MM.1S (cell line): ENCODE measurements around the gene MEGF11.

Experiments used
- DNase-seq: peaks from one replicate; pipeline ENCODE4 v3.0.0-alpha.2; 2015
- H2AFZ ChIP-seq: fragments of 300-600 bp; sonication (generic); 2 replicates; pipeline ENCODE4 v1.6.0; 2016; ENCODE audit warnings: antibody characterized with exemption, low read length
- H3F3A ChIP-seq: fragments of 300-600 bp; sonication (generic); 2 replicates; pipeline ENCODE4 v1.6.1; 2016; ENCODE audit warnings: mild to moderate bottlenecking, antibody characterized with exemption, low read length, moderate library complexity, mixed read lengths; ENCODE audit not compliant: insufficient read depth
- H3K27ac ChIP-seq: fragments of 300-600 bp; sonication (generic); 2 replicates; pipeline ENCODE4 v1.5.1; 2016; ENCODE audit warnings: mild to moderate bottlenecking, low read length
- H3K27me3 ChIP-seq: fragments of 300-600 bp; sonication (generic); replicated peaks from 2 replicates; pipeline ENCODE4 v1.6.0; 2016; ENCODE audit warnings: low read length; ENCODE audit not compliant: insufficient read depth
- H3K36me3 ChIP-seq: fragments of 300-600 bp; sonication (generic); replicated peaks from 2 replicates; pipeline ENCODE4 v1.6.1; 2016; ENCODE audit warnings: mild to moderate bottlenecking, low read length, mixed read lengths; ENCODE audit not compliant: insufficient read depth
- H3K4me1 ChIP-seq: fragments of 300-600 bp; sonication (generic); 2 replicates; pipeline ENCODE4 v1.6.1; 2016; ENCODE audit warnings: low read length, mixed read lengths
- H3K4me2 ChIP-seq: fragments of 300-600 bp; sonication (generic); 2 replicates; pipeline ENCODE4 v1.6.0; 2016; ENCODE audit warnings: low read depth, low read length
- H3K4me3 ChIP-seq: fragments of 300-600 bp; sonication (generic); 2 replicates; pipeline ENCODE4 v1.5.1; 2016; ENCODE audit warnings: low read length, mixed read lengths
- H3K79me2 ChIP-seq: fragments of 300-600 bp; sonication (generic); 2 replicates; pipeline ENCODE4 v1.6.1; 2016; ENCODE audit warnings: mixed run types, low read length, mixed read lengths
- H3K9ac ChIP-seq: fragments of 300-600 bp; sonication (generic); 2 replicates; pipeline ENCODE4 v1.6.1; 2016; ENCODE audit warnings: low read length, mixed read lengths
- H3K9me2 ChIP-seq: fragments of 300-600 bp; sonication (generic); replicated peaks from 2 replicates; pipeline ENCODE4 v1.6.1; 2016; ENCODE audit warnings: mild to moderate bottlenecking, low read length, mixed read lengths; ENCODE audit not compliant: insufficient read depth
- H3K9me3 ChIP-seq: fragments of 300-600 bp; sonication (generic); replicated peaks from 2 replicates; pipeline ENCODE4 v1.6.1; 2016; ENCODE audit warnings: mild to moderate bottlenecking, low read length, mixed read lengths; ENCODE audit not compliant: insufficient read depth
- H4K20me1 ChIP-seq: fragments of 300-600 bp; sonication (generic); 2 replicates; pipeline ENCODE4 v1.6.1; 2016; ENCODE audit warnings: mild to moderate bottlenecking, low read length, moderate library complexity, mixed read lengths; ENCODE audit not compliant: insufficient read depth
- EZH2 ChIP-seq: fragments of 300-600 bp; sonication (generic); optimal IDR thresholded peaks from 2 replicates; pipeline ENCODE3; 2017; ENCODE audit warnings: low read depth, mild to moderate bottlenecking, antibody characterized with exemption, low read length, mixed read lengths
- EZH2phosphoT487 ChIP-seq: fragments of 300-600 bp; sonication (generic); IDR thresholded peaks from 2 replicates; pipeline ENCODE4 v1.6.1; 2018; ENCODE audit warnings: antibody characterized with exemption, low read length
- TF ChIP-seq, protein P1 (sequence below): fragments of 300-600 bp; sonication (generic); IDR thresholded peaks from 2 replicates; pipeline ENCODE4 v1.5.1; 2016; ENCODE audit warnings: antibody characterized with exemption, low read length, mixed read lengths

Gene MEGF11

DNA sequence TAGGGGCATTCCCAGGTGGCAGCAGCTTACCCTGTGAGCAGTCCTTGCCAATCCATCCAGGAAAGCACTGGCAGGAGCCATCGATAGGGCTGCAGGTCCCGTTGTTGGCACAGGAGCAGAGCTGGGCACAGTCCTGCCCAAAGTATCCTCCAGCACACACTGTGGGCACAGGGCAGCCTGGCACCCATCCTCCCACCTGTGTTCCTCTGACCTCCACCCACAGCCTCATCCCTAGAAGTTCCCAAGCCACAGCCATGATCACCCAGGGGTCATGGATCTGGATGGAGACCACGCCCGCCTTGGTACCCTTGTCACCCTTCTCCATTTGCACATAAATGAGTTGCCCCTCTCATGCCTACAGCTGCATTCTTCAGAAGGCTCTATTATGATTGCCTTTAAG is 335.6 kb downstream of the MEGF11 start:
- TF ChIP-seq EZH2, result no peak
- TF ChIP-seq, protein P1, sequence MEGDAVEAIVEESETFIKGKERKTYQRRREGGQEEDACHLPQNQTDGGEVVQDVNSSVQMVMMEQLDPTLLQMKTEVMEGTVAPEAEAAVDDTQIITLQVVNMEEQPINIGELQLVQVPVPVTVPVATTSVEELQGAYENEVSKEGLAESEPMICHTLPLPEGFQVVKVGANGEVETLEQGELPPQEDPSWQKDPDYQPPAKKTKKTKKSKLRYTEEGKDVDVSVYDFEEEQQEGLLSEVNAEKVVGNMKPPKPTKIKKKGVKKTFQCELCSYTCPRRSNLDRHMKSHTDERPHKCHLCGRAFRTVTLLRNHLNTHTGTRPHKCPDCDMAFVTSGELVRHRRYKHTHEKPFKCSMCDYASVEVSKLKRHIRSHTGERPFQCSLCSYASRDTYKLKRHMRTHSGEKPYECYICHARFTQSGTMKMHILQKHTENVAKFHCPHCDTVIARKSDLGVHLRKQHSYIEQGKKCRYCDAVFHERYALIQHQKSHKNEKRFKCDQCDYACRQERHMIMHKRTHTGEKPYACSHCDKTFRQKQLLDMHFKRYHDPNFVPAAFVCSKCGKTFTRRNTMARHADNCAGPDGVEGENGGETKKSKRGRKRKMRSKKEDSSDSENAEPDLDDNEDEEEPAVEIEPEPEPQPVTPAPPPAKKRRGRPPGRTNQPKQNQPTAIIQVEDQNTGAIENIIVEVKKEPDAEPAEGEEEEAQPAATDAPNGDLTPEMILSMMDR, result no peak
- no peak for TF ChIP-seq EZH2phosphoT487
- H3K4me2 ChIP-seq, result no peak overlapping the region

DNA sequence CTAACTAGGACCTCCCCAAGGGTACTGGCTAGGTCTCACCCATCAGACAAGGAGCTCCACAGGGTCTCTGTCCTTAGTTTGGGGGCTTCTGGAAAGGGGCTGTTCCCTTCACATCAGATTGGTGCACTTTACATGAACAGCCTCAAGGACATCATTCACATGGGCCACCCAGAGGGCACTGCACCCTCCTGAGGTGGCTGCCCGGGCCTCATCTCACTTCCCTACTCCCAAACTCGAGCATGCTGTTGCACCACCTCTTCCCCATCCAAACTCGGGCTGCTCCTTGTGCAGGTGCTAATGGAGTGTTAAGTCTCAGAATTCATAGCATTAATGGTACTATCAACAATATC is 336.2 kb downstream of the MEGF11 start:
- Histone ChIP-seq H3K9ac (no peak overlapping the region), H3K9me3 (no peaks in the 10 kb centered on the region), H3K27me3 (no peaks in the 10 kb centered on the region), H4K20me1 (no peaks in the 10 kb centered on the region), H3K36me3 (no peaks in the 10 kb centered on the region), H3K79me2 (no peaks in the 10 kb centered on the region), H3K9me2 (no peaks in the 10 kb centered on the region), H3K27ac (no peak overlapping the region), H3K4me3 (no peak overlapping the region), H3K4me2 (no peak overlapping the region), H3K4me1 (no peaks in the 10 kb centered on the region), H2AFZ (no peak overlapping the region), H3F3A (no peaks in the 10 kb centered on the region)
- TF ChIP-seq EZH2phosphoT487 (no peak), EZH2 (no peak)
- TF ChIP-seq, protein P1, result no peak
- DNase-seq, result no peak

More for the DNA sequence above, 335.6 kb downstream of the MEGF11 start:
- no peaks in the 10 kb centered on the region for H3F3A ChIP-seq
- H3K9me3 ChIP-seq, result no peaks in the 10 kb centered on the region
- H3K4me3 ChIP-seq, result no peak overlapping the region
- H3K79me2 ChIP-seq, result no peaks in the 10 kb centered on the region
- no peaks in the 10 kb centered on the region for H3K27me3 ChIP-seq
- no peaks in the 10 kb centered on the region for H3K4me1 ChIP-seq
- no peaks in the 10 kb centered on the region for H3K36me3 ChIP-seq
- H2AFZ ChIP-seq, result no peak overlapping the region
- no peak overlapping the region for H3K27ac ChIP-seq
- no peaks in the 10 kb centered on the region for H4K20me1 ChIP-seq
- H3K9ac ChIP-seq, result no peak overlapping the region
- H3K9me2 ChIP-seq, result no peaks in the 10 kb centered on the region
- DNase-seq, result no peak

DNA sequence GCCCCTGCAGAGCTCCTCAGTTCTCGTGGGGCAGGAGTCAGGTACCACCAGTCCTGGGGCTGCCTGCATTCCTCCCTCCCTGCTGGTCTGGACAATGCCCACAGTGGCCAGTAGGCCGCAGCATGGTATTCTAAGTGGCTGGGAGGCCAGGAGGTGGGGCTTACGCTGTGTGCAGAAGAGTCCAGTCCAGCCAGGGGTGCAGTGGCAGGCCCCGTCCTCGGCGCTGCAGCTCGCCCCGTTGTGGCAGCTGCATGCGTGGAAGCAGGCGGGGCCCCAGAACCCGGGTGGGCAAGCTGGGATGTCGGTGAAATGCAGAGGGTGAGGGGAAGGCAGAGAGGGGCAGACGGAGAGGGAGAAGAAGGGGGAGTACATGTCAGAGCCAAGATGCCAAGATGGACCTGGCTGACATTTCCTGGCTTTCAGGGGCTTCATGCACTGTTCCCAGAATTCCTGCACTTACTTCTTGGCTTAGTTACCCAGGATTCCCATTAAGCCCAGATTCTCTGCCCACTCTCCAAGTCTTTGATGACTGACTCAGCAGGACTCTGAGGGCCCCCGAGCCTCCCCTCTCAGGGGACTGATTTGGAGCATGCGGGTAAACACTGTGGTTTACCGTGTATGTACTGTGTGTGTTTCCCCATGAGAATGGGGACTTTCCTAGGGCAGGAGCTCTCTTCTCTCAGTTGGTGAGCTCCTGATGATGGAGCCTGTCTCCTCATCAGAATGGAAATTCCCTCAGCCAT is 336.7 kb downstream of the MEGF11 start:
- no peak for DNase-seq
- Histone ChIP-seq H3F3A (no peaks in the 10 kb centered on the region), H4K20me1 (no peaks in the 10 kb centered on the region), H3K4me1 (no peaks in the 10 kb centered on the region), H2AFZ (no peak overlapping the region), H3K4me3 (no peak overlapping the region), H3K9me2 (no peaks in the 10 kb centered on the region), H3K36me3 (no peaks in the 10 kb centered on the region), H3K27me3 (no peaks in the 10 kb centered on the region), H3K9ac (no peak overlapping the region), H3K27ac (no peak overlapping the region), H3K79me2 (no peaks in the 10 kb centered on the region), H3K4me2 (no peak overlapping the region), H3K9me3 (no peaks in the 10 kb centered on the region)
- TF ChIP-seq EZH2 (no peak), EZH2phosphoT487 (no peak)
- TF ChIP-seq, protein P1, result peak; percentile 26
